ENCODE data around the gene LIN37.

GRCh38 chr19:35792888-35793287 lies 44.5 kb downstream of the LIN37 start:
- TF ChIP-seq NFIC (IDR thresholded peaks at IDR 0.05) (no peak), REST (IDR thresholded peaks at IDR 0.05; ENCODE audit: low read depth) (no peak), USF1 (IDR thresholded peaks at IDR 0.05) (no peak), TCF12 (IDR thresholded peaks at IDR 0.05; ENCODE audit: low read depth) (no peak), MAX (IDR thresholded peaks at IDR 0.05) (no peak), EGR1 (IDR thresholded peaks at IDR 0.05) (no peak), EP300 (IDR thresholded peaks at IDR 0.05; ENCODE audit: borderline replicate concordance) (no peak)

All from Ishikawa (cell line).